HG03159 (cell line): ENCODE results near the gene ETS1.
A peak's percentile ranks its signal among the peaks of the same experiment; 100 is the strongest.
"Not testable (repeated sequence)": the region's sequence is repeated elsewhere in the genome, so short reads cannot be mapped to it uniquely, and the experiment has no call there.

Source experiments
- ATAC-seq: cut with Tn5 transposase; IDR thresholded peaks from one replicate; pipeline ENCODE4 v1.9.1; 2021; ENCODE audit warnings: mild to moderate bottlenecking, moderate library complexity; ENCODE audit not compliant: unreplicated experiment

The ETS1 gene

GRCh38 chr11:128469220-128469619 lies 118.1 kb downstream of the ETS1 start:
- ATAC-seq = peak; percentile 51

GRCh38 chr11:128468111-128468510 lies 119.2 kb downstream of the ETS1 start:
- ATAC-seq = no peak

GRCh38 chr11:128467610-128468041 lies 119.7 kb downstream of the ETS1 start:
- no peak for ATAC-seq

GRCh38 chr11:128467041-128467440 lies 120.3 kb downstream of the ETS1 start:
- ATAC-seq = no peak

GRCh38 chr11:128465946-128466705 lies 121.2 kb downstream of the ETS1 start:
- no peak for ATAC-seq

GRCh38 chr11:128465531-128465930 lies 121.8 kb downstream of the ETS1 start:
- ATAC-seq = no peak

GRCh38 chr11:128464878-128465450 lies 122.4 kb downstream of the ETS1 start:
- ATAC-seq = no peak

- ATAC-seq = no peak
These were observed 123.4 kb downstream of the ETS1 start for GRCh38 chr11:128463979-128464378.

- ATAC-seq = no peak
These were observed 124.0 kb downstream of the ETS1 start for GRCh38 chr11:128463371-128463829.

GRCh38 chr11:128462922-128463321 lies 124.4 kb downstream of the ETS1 start:
- ATAC-seq = no peak

GRCh38 chr11:128462189-128462588 lies 125.2 kb downstream of the ETS1 start:
- no peak for ATAC-seq

- ATAC-seq = no peak
These were observed 129.0 kb downstream of the ETS1 start for GRCh38 chr11:128458321-128458720.

GRCh38 chr11:128457874-128458273 lies 129.5 kb downstream of the ETS1 start:
- ATAC-seq = no peak

- ATAC-seq = no peak
These were observed 130.6 kb downstream of the ETS1 start for GRCh38 chr11:128456566-128457268.

GRCh38 chr11:128455766-128456165 lies 131.6 kb downstream of the ETS1 start:
- ATAC-seq = no peak

- no peak for ATAC-seq
These were observed 133.7 kb downstream of the ETS1 start for GRCh38 chr11:128453444-128454336.

GRCh38 chr11:128451652-128452470 lies 135.5 kb downstream of the ETS1 start:
- ATAC-seq = no peak

GRCh38 chr11:128450882-128451651 lies 136.3 kb downstream of the ETS1 start:
- no peak for ATAC-seq

GRCh38 chr11:128450425-128450824 lies 136.9 kb downstream of the ETS1 start:
- not testable (repeated sequence) for ATAC-seq
